ENCODE results near the gene CSTPP1.

DNA sequence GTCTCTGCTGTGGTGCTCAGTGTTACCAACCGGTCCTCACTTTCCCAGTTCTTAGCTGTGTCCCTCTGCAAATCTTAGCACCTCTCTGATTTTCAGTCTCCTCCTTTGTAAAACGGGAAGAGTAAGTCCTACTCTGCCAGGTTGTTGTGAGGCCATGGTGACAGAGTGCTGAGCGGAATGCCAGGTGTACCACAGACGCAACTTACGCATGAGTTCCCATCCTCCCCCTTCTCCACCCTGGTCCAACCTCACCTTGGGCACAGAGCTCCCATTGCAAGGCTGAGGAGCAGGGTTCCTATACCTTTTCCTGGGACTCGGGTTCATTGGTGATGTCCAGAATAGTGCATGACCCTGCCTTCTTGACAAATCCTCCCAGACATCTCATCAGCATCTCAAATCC is 270.9 kb downstream of the CSTPP1 start:
- TF ChIP-seq EZH2 (IDR thresholded peaks at IDR 0.05; ENCODE audit: low read length) = no peak
- TF ChIP-seq, protein P1, sequence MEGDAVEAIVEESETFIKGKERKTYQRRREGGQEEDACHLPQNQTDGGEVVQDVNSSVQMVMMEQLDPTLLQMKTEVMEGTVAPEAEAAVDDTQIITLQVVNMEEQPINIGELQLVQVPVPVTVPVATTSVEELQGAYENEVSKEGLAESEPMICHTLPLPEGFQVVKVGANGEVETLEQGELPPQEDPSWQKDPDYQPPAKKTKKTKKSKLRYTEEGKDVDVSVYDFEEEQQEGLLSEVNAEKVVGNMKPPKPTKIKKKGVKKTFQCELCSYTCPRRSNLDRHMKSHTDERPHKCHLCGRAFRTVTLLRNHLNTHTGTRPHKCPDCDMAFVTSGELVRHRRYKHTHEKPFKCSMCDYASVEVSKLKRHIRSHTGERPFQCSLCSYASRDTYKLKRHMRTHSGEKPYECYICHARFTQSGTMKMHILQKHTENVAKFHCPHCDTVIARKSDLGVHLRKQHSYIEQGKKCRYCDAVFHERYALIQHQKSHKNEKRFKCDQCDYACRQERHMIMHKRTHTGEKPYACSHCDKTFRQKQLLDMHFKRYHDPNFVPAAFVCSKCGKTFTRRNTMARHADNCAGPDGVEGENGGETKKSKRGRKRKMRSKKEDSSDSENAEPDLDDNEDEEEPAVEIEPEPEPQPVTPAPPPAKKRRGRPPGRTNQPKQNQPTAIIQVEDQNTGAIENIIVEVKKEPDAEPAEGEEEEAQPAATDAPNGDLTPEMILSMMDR (optimal IDR thresholded peaks at IDR 0.05 in 1 of 3, IDR thresholded peaks at IDR 0.05 in 1 of 3, conservative IDR thresholded peaks at IDR 0.05 in 1 of 3; ENCODE audit: extremely low read depth in 1 of 3, insufficient read depth in 2 of 3, low read length in 3 of 3) = no peak
